SH-SY5Y (cell line): ENCODE data around the gene AP2S1.

Source experiments
- GATA2 ChIP-seq: IDR thresholded peaks from 2 replicates; pipeline ENCODE4 v1.6.1; 2011; ENCODE audit warnings: mild to moderate bottlenecking, low read depth, low read length
- GATA3 ChIP-seq: IDR thresholded peaks from 2 replicates; pipeline ENCODE4 v1.6.1; 2011; ENCODE audit warnings: low read depth, mild to moderate bottlenecking, low read length, moderate library complexity

- TF ChIP-seq GATA2 (no peak), GATA3 (no peak)
Observed at GRCh38 chr19:46788968-46789338, 61.7 kb downstream of the AP2S1 start.
